BJ (cell line): ENCODE data around the gene ATG5. TPM values are rescaled to one million over a fixed set of nuclear protein-coding genes. Genes with fewer than 3 reads are reported as not detected.

ENCODE experiments used
- CTCF ChIA-PET: fragments of 350-600 bp; formaldehyde crosslinking; extraction: SDS; loops from one replicate; lab custom pipeline; 2021; ENCODE audit warnings: antibody characterized with exemption, inconsistent platforms; lab: Yijun Ruan, JAX
- POLR2A ChIA-PET: fragments of 300-600 bp; sonication (Branson Sonifier 250); formaldehyde crosslinking; extraction: SDS; loops from one replicate; lab custom pipeline; 2021; ENCODE audit warnings: antibody characterized with exemption; lab: Charles Lee
- DNase-seq: peaks from one replicate; pipeline ENCODE4 v3.0.0-alpha.2; 2011; ENCODE audit warnings: low read depth
- H3K27me3 ChIP-seq: 2 replicates; pipeline ENCODE4 v1.6.0; 2011; ENCODE audit warnings: low read length; ENCODE audit not compliant: control insufficient read depth, insufficient read depth
- H3K36me3 ChIP-seq: 2 replicates; pipeline ENCODE4 v1.5.1; 2011; ENCODE audit warnings: low read length; ENCODE audit not compliant: control insufficient read depth, insufficient read depth
- H3K4me3 ChIP-seq: 2 replicates; pipeline ENCODE4 v1.5.1; 2011; ENCODE audit warnings: low read depth, mild to moderate bottlenecking, control low read depth, low read length
- CTCF ChIP-seq: IDR thresholded peaks from 2 replicates; pipeline ENCODE4 v1.5.1; 2011; ENCODE audit warnings: low read depth, mild to moderate bottlenecking, control low read depth, inconsistent platforms, low read length, moderate library complexity; ENCODE audit not compliant: insufficient read depth
- polyA plus RNA-seq: library from polyadenylated mRNA; depleted of rRNA; stranded (reverse); fragments of >200 nt; gene quantifications from 2 replicates; pipeline ENCODE4 v1.2.3, GENCODE V29; 2011

The ATG5 gene
- polyA plus RNA-seq, 1 experiment: 18.6 TPM

- ChIA-PET POLR2A (no interaction called here), CTCF (no interaction called here)
- no peak for TF ChIP-seq CTCF
- no peaks in the 10 kb centered on the region for H3K36me3 ChIP-seq
- DNase-seq: no peak
- no peak overlapping the region for H3K4me3 ChIP-seq
- H3K27me3 ChIP-seq: no peaks in the 10 kb centered on the region
Observed at GRCh38 chr6:106169517-106169916, 156.0 kb downstream of the ATG5 start.

GRCh38 chr6:106168097-106168888 lies 157.3 kb downstream of the ATG5 start:
- Histone ChIP-seq H3K36me3 (no peaks in the 10 kb centered on the region), H3K4me3 (no peak overlapping the region), H3K27me3 (no peaks in the 10 kb centered on the region)
- CTCF ChIA-PET: interaction anchor here (1.3 kb wide), 1 partner anchor 39 kb away, joined by 3 read pairs; no protein-coding TSS in a partner anchor
- TF ChIP-seq CTCF: no peak
- no peak for DNase-seq
- POLR2A ChIA-PET: no interaction called here

- no peak for DNase-seq
- POLR2A ChIA-PET: no interaction called here
- no peak for TF ChIP-seq CTCF
- H3K27me3 ChIP-seq: no peaks in the 10 kb centered on the region
- H3K4me3 ChIP-seq: no peak overlapping the region
- CTCF ChIA-PET: interaction anchor here (1.2 to 1.3 kb wide), 2 partner anchors 9 to 38 kb away, joined by 3 to 5 read pairs; no protein-coding TSS in a partner anchor
- H3K36me3 ChIP-seq: no peaks in the 10 kb centered on the region
Observed at GRCh38 chr6:106167096-106167814, 158.3 kb downstream of the ATG5 start.

- H3K27me3 ChIP-seq: no peaks in the 10 kb centered on the region
- DNase-seq: no peak
- ChIA-PET POLR2A (no interaction called here), CTCF (interaction anchor here (1.2 kb wide), 1 partner anchor 10 kb away, joined by 5 read pairs; no protein-coding TSS in a partner anchor)
- H3K36me3 ChIP-seq: no peaks in the 10 kb centered on the region
- H3K4me3 ChIP-seq: no peak overlapping the region
- TF ChIP-seq CTCF: no peak
Observed at GRCh38 chr6:106165885-106166485, 159.6 kb downstream of the ATG5 start.
